Activated naive CD4-positive, alpha-beta T cell treated with anti-CD3 and anti-CD28 coated beads, Interleukin-2, amount 10 ng/mL, durations not matched to agents 7 days and 5 days (primary cell): ENCODE results near the gene PCSK6.

Source experiments
- CTCF ChIA-PET: fragments of 350-600 bp; sonication (Branson Sonifier 250); formaldehyde crosslinking; loops from one replicate; lab custom pipeline; 2021; ENCODE audit warnings: antibody characterized with exemption; lab: Charles Lee
- DNase-seq: peaks from one replicate; pipeline ENCODE4 v3.0.0-alpha.2; 2020
- H3K27ac Mint-ChIP-seq: one replicate; pipeline ENCODE4 v1.8.0; 2021; ENCODE audit warnings: mild to moderate bottlenecking, moderate library complexity, mixed read lengths
- H3K27me3 Mint-ChIP-seq: one replicate; pipeline ENCODE4 v1.8.0; 2021; ENCODE audit warnings: mild to moderate bottlenecking, mixed read lengths
- H3K36me3 Mint-ChIP-seq: one replicate; pipeline ENCODE4 v1.8.0; 2021; ENCODE audit warnings: mixed read lengths
- H3K4me1 Mint-ChIP-seq: one replicate; pipeline ENCODE4 v1.8.0; 2021; ENCODE audit warnings: mixed read lengths
- H3K4me3 Mint-ChIP-seq: one replicate; pipeline ENCODE4 v1.8.0; 2021; ENCODE audit warnings: mild to moderate bottlenecking, moderate library complexity, mixed read lengths
- H3K9me3 Mint-ChIP-seq: one replicate; pipeline ENCODE4 v1.8.0; 2021; ENCODE audit warnings: mixed read lengths

Gene PCSK6

DNA sequence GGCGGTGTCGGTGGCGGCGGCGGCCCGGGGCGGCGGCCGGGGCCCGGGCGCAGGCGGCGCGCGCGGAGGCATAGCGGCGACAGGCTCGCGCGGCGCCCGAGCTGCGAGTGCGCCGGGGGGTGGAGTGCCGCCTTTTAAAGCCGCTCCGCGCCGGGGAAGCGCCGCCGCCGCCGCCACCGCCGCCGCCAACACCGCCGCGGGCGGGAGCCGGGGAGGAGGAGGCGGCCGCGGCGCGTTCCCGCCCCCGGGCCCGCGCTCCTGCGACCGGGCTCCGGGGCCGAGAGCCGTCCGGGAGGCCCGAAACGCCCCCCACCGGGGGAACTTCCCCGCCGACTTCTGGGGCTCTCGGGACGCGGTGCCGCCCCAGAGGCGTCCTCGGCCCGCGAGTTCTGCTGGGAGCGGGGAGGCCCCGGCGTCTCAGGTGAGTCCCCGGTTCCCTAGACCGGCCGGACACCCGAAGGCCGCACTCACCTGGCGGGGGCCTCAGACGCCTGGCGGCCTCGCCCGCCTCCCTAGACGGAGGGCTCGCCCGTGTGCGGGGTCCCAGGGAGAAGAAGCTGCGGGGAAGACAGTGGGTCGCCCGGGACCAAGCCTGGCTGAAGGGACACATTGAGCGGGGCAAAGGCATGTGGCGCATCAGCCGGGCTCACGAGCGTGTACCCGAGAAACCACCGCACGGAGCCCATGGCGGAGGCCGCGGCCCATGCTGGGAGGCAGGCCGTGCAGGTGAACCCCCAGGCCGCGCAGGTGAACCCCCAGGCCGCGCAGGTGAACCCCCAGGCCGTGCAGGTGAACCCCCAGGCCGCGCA, at the start of gene PCSK6:
Gene PCSK6, minus strand, starts transcription at position 109 of the 809 bp plus-strand sequence. Its CDS starts 37 bp downstream, at position 72.
- Mint-ChIP-seq H3K27me3 (peaks cover 70% of the 10 kb centered on the region), H3K9me3 (no peaks in the 10 kb centered on the region), H3K4me1 (peaks cover 4% of the 10 kb centered on the region), H3K36me3 (no peaks in the 10 kb centered on the region), H3K4me3 (peak within 1 kb of the TSS; percentile 41), H3K27ac (no peak within 1 kb of the TSS)
- DNase-seq = peak; percentile 34
- CTCF ChIA-PET = no interaction called here

DNA sequence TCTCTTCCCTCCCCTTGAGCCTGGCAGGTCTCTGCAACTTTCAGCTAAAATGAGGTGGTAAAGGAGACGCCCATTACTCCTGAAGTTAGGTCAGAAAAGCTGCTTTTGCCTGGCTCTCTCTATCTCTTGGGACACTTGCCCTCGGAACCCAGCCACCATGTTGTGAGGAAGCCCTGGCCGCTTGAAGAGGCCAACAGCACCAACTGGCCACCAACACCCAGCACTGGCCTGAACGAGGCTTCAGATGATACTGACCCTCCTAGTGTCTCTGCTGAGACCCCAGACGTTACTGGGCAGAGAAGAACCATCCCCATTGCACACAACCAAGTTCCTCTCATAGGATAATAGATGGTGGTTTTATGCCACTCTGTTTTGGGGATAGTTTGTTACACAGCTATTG, 49.5 kb upstream of the PCSK6 start:
- no peaks in the 10 kb centered on the region for H3K9me3 Mint-ChIP-seq
- H3K4me3 Mint-ChIP-seq = no peak overlapping the region
- H3K27ac Mint-ChIP-seq = no peak overlapping the region
- H3K36me3 Mint-ChIP-seq = no peaks in the 10 kb centered on the region
- peaks cover 4% of the 10 kb centered on the region for H3K27me3 Mint-ChIP-seq
- H3K4me1 Mint-ChIP-seq = no peaks in the 10 kb centered on the region
- CTCF ChIA-PET = interaction anchor here (0.7 to 1.1 kb wide), 2 partner anchors 9 to 35 kb away, joined by 3 to 4 read pairs; no protein-coding TSS in a partner anchor
- no peak for DNase-seq

DNA sequence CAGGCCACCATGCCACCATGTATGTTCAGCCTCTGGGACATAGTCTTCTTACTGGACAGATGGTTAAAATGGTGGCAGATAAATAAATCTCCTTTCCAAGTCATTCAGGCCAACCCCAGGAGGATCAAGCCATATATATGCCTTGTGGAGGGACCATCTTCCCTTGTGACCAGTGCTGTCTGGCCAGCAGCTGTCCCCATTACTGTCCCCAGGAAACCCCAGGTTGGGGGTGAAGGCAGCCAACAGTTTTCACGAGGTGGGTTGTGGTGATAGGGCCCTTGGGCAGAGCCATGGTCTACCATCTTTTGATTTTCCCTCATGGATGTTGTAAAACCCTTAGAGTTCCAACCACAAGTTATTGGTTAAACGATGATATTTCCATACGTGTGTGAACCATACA, 48.7 kb upstream of the PCSK6 start:
- Mint-ChIP-seq H3K27ac (no peak overlapping the region), H3K4me3 (no peak overlapping the region), H3K9me3 (no peaks in the 10 kb centered on the region), H3K27me3 (peaks cover 7% of the 10 kb centered on the region), H3K36me3 (no peaks in the 10 kb centered on the region), H3K4me1 (no peaks in the 10 kb centered on the region)
- no peak for DNase-seq
- CTCF ChIA-PET = interaction anchor here (1.1 kb wide), 1 partner anchor 10 kb away, joined by 4 read pairs; no protein-coding TSS in a partner anchor

DNA sequence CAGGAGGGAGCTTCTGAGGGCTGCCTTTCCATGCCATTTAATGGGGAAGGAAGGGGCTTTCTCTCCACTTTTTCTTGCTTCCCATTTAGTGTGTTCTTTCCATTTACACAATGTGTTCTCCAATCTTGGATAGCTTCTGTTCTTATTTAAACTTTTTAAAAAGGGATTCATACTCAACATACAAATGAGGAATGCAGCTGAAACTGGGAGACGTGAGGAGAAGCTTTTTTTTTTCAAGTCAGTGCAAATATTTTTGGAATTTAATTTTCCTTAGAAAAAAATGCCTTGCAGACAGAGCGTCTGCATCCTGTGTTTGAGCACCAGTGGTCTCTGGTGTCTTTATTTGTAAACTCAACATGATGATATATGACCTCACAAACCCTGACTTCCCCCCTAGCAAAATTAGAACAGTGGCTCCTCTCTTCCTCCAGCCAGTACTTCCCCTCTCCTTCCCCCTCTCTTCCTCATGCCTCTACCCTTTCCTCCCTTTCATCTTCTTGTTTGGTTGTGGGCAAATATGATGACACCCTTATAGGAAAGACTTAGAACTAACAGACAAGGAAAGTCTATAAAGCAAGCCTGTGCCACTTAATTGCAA, 48.1 kb upstream of the PCSK6 start:
- H3K27ac Mint-ChIP-seq = no peak overlapping the region
- H3K27me3 Mint-ChIP-seq = peaks cover 7% of the 10 kb centered on the region
- H3K4me3 Mint-ChIP-seq = no peak overlapping the region
- H3K9me3 Mint-ChIP-seq = no peaks in the 10 kb centered on the region
- CTCF ChIA-PET = interaction anchor here (1.9 kb wide), 1 partner anchor 36 kb away, joined by 8 read pairs; no protein-coding TSS in a partner anchor
- H3K36me3 Mint-ChIP-seq = no peaks in the 10 kb centered on the region
- DNase-seq = no peak
- no peaks in the 10 kb centered on the region for H3K4me1 Mint-ChIP-seq

DNA sequence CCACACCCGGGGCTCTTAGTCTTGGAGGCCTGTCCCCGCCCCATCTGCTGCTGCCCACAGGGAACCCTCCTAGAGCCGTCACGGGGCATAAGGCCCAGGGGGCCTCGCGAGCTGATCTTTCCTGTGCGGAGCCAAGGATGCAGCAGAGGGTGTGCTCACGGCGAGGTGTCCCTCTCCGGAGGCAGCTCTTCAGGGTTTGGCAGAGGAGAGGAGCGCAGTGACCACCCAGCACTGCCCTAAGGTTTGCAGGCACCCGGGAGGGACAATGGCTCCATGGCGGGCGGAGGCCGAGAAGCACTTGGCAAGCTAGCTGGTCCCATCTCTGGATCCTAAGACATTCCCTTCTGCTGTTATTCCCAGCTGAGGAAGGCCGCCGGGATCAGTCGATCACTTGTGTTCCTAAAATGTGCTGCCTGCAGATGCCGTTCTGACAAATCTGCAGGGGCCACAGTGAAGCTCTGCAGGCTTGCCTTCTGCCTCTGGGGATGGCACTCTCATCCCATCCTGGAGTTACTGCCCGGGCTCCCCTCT, 47.4 kb upstream of the PCSK6 start:
- H3K4me1 Mint-ChIP-seq = no peaks in the 10 kb centered on the region
- CTCF ChIA-PET = interaction anchor here (1.9 kb wide), 1 partner anchor 35 kb away, joined by 8 read pairs; no protein-coding TSS in a partner anchor
- no peaks in the 10 kb centered on the region for H3K9me3 Mint-ChIP-seq
- H3K36me3 Mint-ChIP-seq = no peaks in the 10 kb centered on the region
- no peak overlapping the region for H3K27ac Mint-ChIP-seq
- H3K27me3 Mint-ChIP-seq = peaks cover 8% of the 10 kb centered on the region
- H3K4me3 Mint-ChIP-seq = no peak overlapping the region
- DNase-seq = no peak

DNA sequence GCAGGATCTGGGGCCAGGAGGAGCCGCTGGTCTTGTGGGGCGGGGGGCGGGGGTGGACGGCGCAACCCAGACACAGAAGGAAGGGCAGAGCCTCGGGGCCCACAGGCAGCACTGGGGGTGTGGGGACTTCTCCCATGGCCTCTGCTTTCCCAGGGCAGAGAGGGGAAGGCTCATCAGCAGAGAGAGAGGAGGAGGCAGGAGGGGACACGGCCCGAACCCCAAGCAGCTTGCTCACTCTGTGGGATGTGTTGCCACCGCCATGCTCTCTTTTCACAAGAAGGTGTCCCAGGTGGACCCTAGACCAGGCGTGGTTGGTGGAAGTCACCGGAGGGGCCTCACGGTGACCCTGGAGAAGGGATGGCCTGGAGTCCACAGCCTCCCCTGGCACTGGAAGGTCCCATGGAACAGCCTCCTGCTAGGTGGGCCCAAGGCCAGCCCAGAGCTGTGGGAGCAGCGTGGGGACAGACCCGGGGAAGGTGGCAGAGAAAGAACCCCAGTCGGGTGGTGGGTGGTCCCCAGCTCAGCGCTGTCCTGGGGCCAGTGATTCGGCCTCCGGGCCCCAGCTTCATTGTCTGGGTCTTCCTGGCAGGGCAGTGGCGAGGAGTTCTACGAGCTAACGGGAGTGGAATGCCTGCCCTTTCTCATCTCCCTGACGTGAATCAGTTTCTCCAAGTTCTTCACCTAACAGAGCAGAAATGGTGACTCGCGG, 46.8 kb upstream of the PCSK6 start:
- Mint-ChIP-seq H3K36me3 (no peaks in the 10 kb centered on the region), H3K4me3 (no peak overlapping the region), H3K9me3 (no peaks in the 10 kb centered on the region), H3K4me1 (no peaks in the 10 kb centered on the region), H3K27me3 (peaks cover 11% of the 10 kb centered on the region), H3K27ac (no peak overlapping the region)
- CTCF ChIA-PET = interaction anchor here (1.9 kb wide), 1 partner anchor 35 kb away, joined by 8 read pairs; no protein-coding TSS in a partner anchor
- DNase-seq = no peak

DNA sequence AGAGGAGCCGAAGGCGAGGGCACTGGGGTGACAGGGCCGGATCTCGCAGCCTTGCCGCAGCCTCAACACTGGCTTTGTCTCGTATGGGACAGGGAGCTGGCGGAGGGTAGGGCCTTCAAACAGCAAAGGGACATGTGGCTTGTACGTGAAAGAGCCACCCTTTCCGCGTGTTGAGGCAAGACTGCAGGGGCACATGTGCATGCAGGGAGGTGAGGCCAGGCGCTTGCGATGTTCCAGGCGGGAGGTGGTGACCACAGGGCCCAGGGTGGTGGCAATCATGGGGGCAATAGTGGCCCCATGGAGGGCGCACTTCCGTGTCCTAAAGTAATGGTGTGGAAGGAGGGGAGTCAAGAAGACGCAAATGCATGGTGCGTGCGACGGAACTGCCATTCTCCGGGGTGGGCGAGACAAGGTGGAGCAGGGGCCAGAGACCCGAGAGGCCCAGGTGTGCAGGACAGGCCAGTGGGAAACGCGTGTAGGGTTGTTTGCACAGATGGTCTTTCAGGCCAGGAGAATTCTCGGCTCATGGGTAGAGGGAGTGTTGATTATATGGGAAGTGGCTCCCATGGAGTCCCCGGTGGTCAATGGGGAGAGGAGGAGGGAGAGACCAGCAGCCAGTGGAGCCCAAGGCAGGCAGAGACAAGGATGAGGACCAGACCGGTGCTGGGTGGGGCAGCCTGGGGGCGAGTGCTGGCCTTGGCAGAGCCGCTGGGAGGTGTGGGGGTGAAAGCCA, 45.8 kb upstream of the PCSK6 start:
- CTCF ChIA-PET = interaction anchor here (1.9 kb wide), 1 partner anchor 34 kb away, joined by 8 read pairs; no protein-coding TSS in a partner anchor
- DNase-seq = no peak
- H3K27me3 Mint-ChIP-seq = peaks cover 11% of the 10 kb centered on the region
- H3K36me3 Mint-ChIP-seq = no peaks in the 10 kb centered on the region
- H3K27ac Mint-ChIP-seq = no peak overlapping the region
- no peaks in the 10 kb centered on the region for H3K9me3 Mint-ChIP-seq
- no peak overlapping the region for H3K4me3 Mint-ChIP-seq
- no peaks in the 10 kb centered on the region for H3K4me1 Mint-ChIP-seq

DNA sequence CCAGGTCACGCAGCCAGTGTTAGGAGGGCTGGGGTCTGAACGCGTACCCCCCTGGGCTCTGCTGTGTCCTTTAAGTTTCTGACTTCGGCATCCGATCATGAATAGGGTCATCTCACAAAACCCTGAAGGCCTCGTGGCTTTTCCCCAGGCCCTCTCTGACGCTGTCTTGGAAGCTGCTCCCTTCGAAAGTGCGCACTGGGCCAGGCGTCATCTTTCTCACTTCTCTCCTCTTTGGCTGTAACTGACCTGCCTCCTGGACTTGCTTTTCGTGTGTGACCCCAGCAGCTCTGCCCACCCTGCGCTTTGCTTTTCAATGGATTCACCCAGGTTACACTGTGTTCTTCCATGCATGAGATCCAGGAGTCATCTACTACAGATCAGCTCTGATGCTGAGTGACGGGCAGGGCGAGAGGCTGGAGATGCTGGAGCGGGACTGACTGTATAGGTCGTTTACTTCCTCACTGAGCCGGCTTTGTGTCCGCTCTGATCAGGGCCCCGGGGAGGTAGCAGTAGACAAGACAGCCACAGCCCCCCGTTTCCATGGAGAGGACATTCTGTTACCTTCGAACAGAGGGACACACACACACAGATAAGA, 45.0 kb upstream of the PCSK6 start:
- Mint-ChIP-seq H3K9me3 (no peaks in the 10 kb centered on the region), H3K4me1 (no peaks in the 10 kb centered on the region), H3K27me3 (peaks cover 11% of the 10 kb centered on the region), H3K27ac (no peak overlapping the region), H3K4me3 (no peak overlapping the region), H3K36me3 (no peaks in the 10 kb centered on the region)
- no peak for DNase-seq
- CTCF ChIA-PET = no interaction called here

DNA sequence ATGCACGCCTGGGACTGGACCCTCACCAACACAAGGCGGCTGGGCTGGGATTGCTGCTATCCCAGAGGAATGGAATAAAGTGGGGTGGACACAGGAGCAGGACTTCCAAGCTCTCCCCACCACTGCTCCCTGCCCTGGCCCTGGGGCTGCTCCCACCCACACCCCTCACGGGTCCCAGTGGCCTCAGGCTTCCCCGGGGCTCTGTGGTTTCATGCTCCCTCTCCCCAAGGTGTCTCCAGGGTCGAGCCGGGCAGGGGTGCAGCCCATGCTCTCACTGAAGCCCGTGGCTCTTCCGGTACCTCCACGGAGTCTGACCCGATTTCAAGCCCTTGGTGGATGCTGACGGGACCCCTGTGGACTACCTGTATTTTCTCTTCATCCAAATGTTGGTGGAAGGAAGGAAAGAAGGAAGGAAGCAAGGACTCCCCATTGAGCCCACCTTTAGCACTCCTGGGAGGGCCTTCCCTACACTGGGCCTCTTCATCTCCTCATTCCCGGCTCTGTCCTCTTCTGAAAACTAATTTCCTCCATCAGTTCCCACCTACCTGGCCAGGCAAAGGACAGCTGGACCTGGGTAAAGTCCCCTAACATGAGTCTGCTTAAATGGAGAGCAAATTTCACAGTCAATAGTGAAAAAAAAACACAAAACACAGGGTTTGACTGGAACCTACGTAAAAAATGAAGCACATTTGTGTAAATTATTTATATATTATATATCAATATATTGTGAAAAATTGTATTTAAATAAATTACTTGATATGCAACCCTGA, 44.0 kb upstream of the PCSK6 start:
- Mint-ChIP-seq H3K9me3 (no peaks in the 10 kb centered on the region), H3K27ac (no peak overlapping the region), H3K27me3 (peaks cover 16% of the 10 kb centered on the region), H3K4me1 (no peaks in the 10 kb centered on the region), H3K36me3 (no peaks in the 10 kb centered on the region), H3K4me3 (no peak overlapping the region)
- CTCF ChIA-PET = no interaction called here
- no peak for DNase-seq

DNA sequence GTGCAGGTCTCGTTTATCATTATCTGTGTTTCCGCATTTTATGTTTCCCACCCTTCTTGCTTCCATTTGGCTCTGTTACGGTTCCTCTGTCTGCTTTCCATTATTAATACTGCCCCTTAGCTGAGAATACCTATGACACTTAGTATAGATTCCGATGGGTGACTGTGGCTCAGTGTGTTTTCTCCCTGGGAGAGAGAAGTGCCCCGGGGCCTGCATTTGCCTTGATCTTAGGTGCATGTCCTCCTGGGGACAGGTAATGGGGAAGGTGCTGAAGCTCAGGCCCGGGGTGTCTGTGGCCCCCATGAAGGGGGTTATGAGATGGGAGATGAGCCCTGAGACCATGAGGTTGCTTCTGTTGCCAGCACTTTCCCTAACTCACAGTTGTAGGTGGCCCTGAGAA, 43.4 kb upstream of the PCSK6 start:
- Mint-ChIP-seq H3K4me1 (no peaks in the 10 kb centered on the region), H3K36me3 (no peaks in the 10 kb centered on the region), H3K4me3 (no peak overlapping the region), H3K27me3 (peaks cover 16% of the 10 kb centered on the region), H3K27ac (no peak overlapping the region), H3K9me3 (no peaks in the 10 kb centered on the region)
- DNase-seq = no peak
- CTCF ChIA-PET = no interaction called here

DNA sequence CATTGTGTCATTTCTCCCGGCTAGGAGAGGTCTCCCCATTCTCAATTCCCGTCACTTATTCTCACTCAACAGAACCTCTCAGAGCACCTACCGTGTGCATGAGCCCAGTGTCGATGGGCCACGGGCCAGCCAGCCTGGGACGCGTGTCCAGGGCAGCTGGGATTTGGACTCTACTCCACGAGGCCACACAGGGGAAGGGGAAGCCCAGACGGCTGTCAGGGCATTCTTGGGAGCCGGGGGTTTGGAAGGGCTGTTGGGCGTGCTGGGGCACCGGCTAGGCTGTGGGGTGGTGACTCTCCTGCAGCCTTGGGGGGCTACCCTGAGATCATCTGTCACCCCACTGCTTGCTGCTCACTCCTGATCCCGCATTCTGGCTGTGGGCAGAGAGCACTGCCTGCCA, 41.7 kb upstream of the PCSK6 start:
- no peak for DNase-seq
- CTCF ChIA-PET = no interaction called here
- Mint-ChIP-seq H3K4me3 (no peak overlapping the region), H3K9me3 (no peaks in the 10 kb centered on the region), H3K27me3 (peaks cover 12% of the 10 kb centered on the region), H3K27ac (no peak overlapping the region), H3K4me1 (no peaks in the 10 kb centered on the region), H3K36me3 (no peaks in the 10 kb centered on the region)

DNA sequence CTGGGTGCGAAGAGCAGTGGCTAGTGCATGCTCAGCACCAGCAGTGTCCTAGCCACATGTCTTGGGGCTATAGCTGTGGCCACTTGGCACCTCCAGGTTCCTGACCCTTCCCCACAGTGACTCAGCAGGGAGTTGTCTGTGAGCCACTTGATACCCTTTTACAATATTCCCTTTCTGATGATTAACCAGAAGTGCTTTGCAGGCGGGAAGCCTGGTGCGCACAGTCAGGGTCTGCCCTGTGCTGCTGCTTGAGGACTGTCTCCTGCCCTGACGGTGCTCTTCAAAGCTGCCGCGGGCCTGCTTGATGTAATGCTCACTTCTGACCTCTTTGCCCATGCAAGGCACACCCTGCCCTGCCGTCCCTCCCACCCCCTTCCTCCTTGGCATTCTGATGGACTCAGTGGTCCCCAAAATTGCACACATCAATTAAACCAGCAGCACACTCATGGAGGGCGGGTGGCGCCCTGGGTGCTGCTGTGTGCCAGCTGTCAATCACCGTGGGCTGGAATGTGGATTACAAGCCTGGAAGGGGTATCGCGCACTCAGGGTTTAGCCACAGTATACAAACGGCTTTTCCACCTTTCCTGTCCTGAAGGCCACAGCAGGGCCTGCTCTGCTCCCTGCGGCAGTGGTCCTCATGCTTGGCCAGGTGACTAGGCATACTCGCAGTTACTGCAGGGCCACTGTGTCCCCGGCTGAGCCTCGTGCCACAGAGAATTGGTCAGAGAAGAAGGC, 40.9 kb upstream of the PCSK6 start:
- CTCF ChIA-PET = no interaction called here
- DNase-seq = no peak
- no peaks in the 10 kb centered on the region for H3K9me3 Mint-ChIP-seq
- no peaks in the 10 kb centered on the region for H3K36me3 Mint-ChIP-seq
- no peak overlapping the region for H3K4me3 Mint-ChIP-seq
- no peak overlapping the region for H3K27ac Mint-ChIP-seq
- no peaks in the 10 kb centered on the region for H3K4me1 Mint-ChIP-seq
- H3K27me3 Mint-ChIP-seq = peaks cover 12% of the 10 kb centered on the region
